OCI-LY3 (cell line): ENCODE results near the gene CPSF7.
"Not testable (repeated sequence)": the region's sequence is repeated elsewhere in the genome, so short reads cannot be mapped to it uniquely, and the experiment has no call there.

ENCODE experiments used
- H2AFZ ChIP-seq: fragments of 200-600, 300-600 bp; shearing (Covaris generic); 2 replicates; pipeline ENCODE4 v1.6.0; 2014; ENCODE audit warnings: antibody characterized with exemption, low read depth, low read length
- H3K27ac ChIP-seq: fragments of 200-600, 300-600 bp; sonication (generic); 2 replicates; pipeline ENCODE4 v1.5.1; 2014; ENCODE audit warnings: mild to moderate bottlenecking, low read length, moderate library complexity, mixed read lengths
- H3K27me3 ChIP-seq: fragments of 200-600, 300-600 bp; sonication (generic); 2 replicates; pipeline ENCODE4 v1.6.1; 2014; ENCODE audit warnings: low read depth, low read length, mixed read lengths
- H3K36me3 ChIP-seq: fragments of 200-600, 300-600 bp; sonication (generic); replicated peaks from 2 replicates; pipeline ENCODE3; 2014; ENCODE audit warnings: low read depth, low read length, mixed read lengths
- H3K4me1 ChIP-seq: fragments of 300-600, 200-600 bp; sonication (generic); 2 replicates; pipeline ENCODE4 v1.6.1; 2014; ENCODE audit warnings: low read length, mixed read lengths
- H3K4me2 ChIP-seq: fragments of 200-600, 300-600 bp; sonication (generic); 2 replicates; pipeline ENCODE4 v1.6.1; 2014; ENCODE audit warnings: low read length, mixed read lengths
- H3K4me3 ChIP-seq: fragments of 300-600, 200-600 bp; sonication (generic); 2 replicates; pipeline ENCODE4 v1.5.1; 2014; ENCODE audit warnings: antibody characterized with exemption, mild to moderate bottlenecking, low read length, moderate library complexity
- H3K79me2 ChIP-seq: fragments of 300-600, 200-600 bp; shearing (Covaris generic); 2 replicates; pipeline ENCODE4 v1.6.1; 2014; ENCODE audit warnings: mild to moderate bottlenecking, low read length, mixed read lengths
- H3K9ac ChIP-seq: fragments of 300-600, 200-600 bp; shearing (Covaris generic); 2 replicates; pipeline ENCODE4 v1.6.0; 2014; ENCODE audit warnings: mild to moderate bottlenecking, low read length, moderate library complexity
- H3K9me3 ChIP-seq: fragments of 200-600, 300-600 bp; shearing (Covaris generic); 2 replicates; pipeline ENCODE4 v1.6.1; 2014; ENCODE audit warnings: low read length, mixed read lengths; ENCODE audit not compliant: insufficient read depth
- H4K20me1 ChIP-seq: fragments of 200-600, 300-600 bp; sonication (generic); 2 replicates; pipeline ENCODE4 v1.6.1; 2016; ENCODE audit warnings: low read length, mixed read lengths; ENCODE audit not compliant: insufficient read depth
- CTCF ChIP-seq: fragments of 200-600, 300-600 bp; sonication (generic); IDR thresholded peaks from 2 replicates; pipeline ENCODE4 v1.5.1; 2014; ENCODE audit warnings: antibody characterized with exemption, low read length, low read depth
- EZH2phosphoT487 ChIP-seq: fragments of 200-600 bp; shearing (Covaris generic); IDR thresholded peaks from 2 replicates; pipeline ENCODE4 v1.6.1; 2018; ENCODE audit warnings: antibody characterized with exemption, mixed run types, low read depth

Gene CPSF7

GRCh38 chr11:61472282-61472681 lies 42.5 kb upstream of the CPSF7 start:
- Histone ChIP-seq H3K4me1 (peaks cover 8% of the 10 kb centered on the region), H3K79me2 (no peaks in the 10 kb centered on the region), H3K4me2 (no peak overlapping the region), H3K9me3 (no peaks in the 10 kb centered on the region), H3K36me3 (peaks cover 12% of the 10 kb centered on the region), H3K9ac (no peak overlapping the region), H3K27me3 (no peaks in the 10 kb centered on the region), H2AFZ (no peak overlapping the region), H4K20me1 (no peaks in the 10 kb centered on the region), H3K4me3 (no peak overlapping the region), H3K27ac (no peak overlapping the region)
- TF ChIP-seq CTCF (no peak), EZH2phosphoT487 (no peak)

GRCh38 chr11:61468002-61468401 lies 38.2 kb upstream of the CPSF7 start:
- H4K20me1 ChIP-seq, result no peaks in the 10 kb centered on the region
- H3K4me2 ChIP-seq, result no peak overlapping the region
- peaks cover 12% of the 10 kb centered on the region for H3K36me3 ChIP-seq
- H3K9me3 ChIP-seq, result no peaks in the 10 kb centered on the region
- no peak for TF ChIP-seq CTCF
- no peak for TF ChIP-seq EZH2phosphoT487
- H3K27ac ChIP-seq, result no peak overlapping the region
- H3K79me2 ChIP-seq, result no peaks in the 10 kb centered on the region
- H3K4me3 ChIP-seq, result no peak overlapping the region
- H3K4me1 ChIP-seq, result no peaks in the 10 kb centered on the region
- H3K9ac ChIP-seq, result no peak overlapping the region
- H3K27me3 ChIP-seq, result no peaks in the 10 kb centered on the region
- H2AFZ ChIP-seq, result no peak overlapping the region

- H4K20me1 ChIP-seq, H3K4me1 ChIP-seq, H3K27ac ChIP-seq, H3K9ac ChIP-seq, H3K9me3 ChIP-seq, H3K4me2 ChIP-seq, H3K4me3 ChIP-seq, H2AFZ ChIP-seq, H3K79me2 ChIP-seq, H3K27me3 ChIP-seq: not testable (repeated sequence)
- peaks cover 10% of the 10 kb centered on the region for H3K36me3 ChIP-seq
Observed at GRCh38 chr11:61467602-61468001, 37.8 kb upstream of the CPSF7 start.

GRCh38 chr11:61460986-61461385 lies 31.2 kb upstream of the CPSF7 start:
- no peaks in the 10 kb centered on the region for H3K36me3 ChIP-seq
- H3K27ac ChIP-seq, result no peak overlapping the region
- H3K27me3 ChIP-seq, result no peaks in the 10 kb centered on the region
- no peaks in the 10 kb centered on the region for H3K79me2 ChIP-seq
- no peaks in the 10 kb centered on the region for H3K9me3 ChIP-seq
- no peak overlapping the region for H3K4me3 ChIP-seq
- no peak overlapping the region for H3K4me2 ChIP-seq
- no peaks in the 10 kb centered on the region for H4K20me1 ChIP-seq
- H3K4me1 ChIP-seq, result no peaks in the 10 kb centered on the region
- no peak overlapping the region for H2AFZ ChIP-seq
- no peak overlapping the region for H3K9ac ChIP-seq
- TF ChIP-seq EZH2phosphoT487 (no peak), CTCF (no peak)

- H4K20me1 ChIP-seq, result no peaks in the 10 kb centered on the region
- H3K9ac ChIP-seq, result no peak overlapping the region
- no peaks in the 10 kb centered on the region for H3K36me3 ChIP-seq
- no peaks in the 10 kb centered on the region for H3K9me3 ChIP-seq
- no peaks in the 10 kb centered on the region for H3K4me1 ChIP-seq
- no peak overlapping the region for H3K4me2 ChIP-seq
- H3K4me3 ChIP-seq, result no peak overlapping the region
- no peak overlapping the region for H2AFZ ChIP-seq
- no peaks in the 10 kb centered on the region for H3K79me2 ChIP-seq
- TF ChIP-seq CTCF, result no peak
- no peak for TF ChIP-seq EZH2phosphoT487
- H3K27me3 ChIP-seq, result no peaks in the 10 kb centered on the region
- H3K27ac ChIP-seq, result no peak overlapping the region
Observed at GRCh38 chr11:61460474-61460881, 30.7 kb upstream of the CPSF7 start.
